Esophagus muscularis mucosa (tissue), 4 donors: ENCODE results near the gene FAM131A. TPM values are rescaled to one million over a fixed set of nuclear protein-coding genes. Genes with fewer than 3 reads are reported as not detected.

Experiments used
- DNase-seq: peaks from one replicate; pipeline ENCODE4 v3.0.0-alpha.2; 2017; ENCODE audit errors: extremely low spot score
- H3K27ac ChIP-seq, 4 donors: fragments of 200-600 bp; sonication (generic); replicated peaks in 1 of 4; 1 replicate in 3 of 4; 2 replicates in 1 of 4; pipeline ENCODE4 v1.5.1; 2016 to 2019; ENCODE audit warnings: mild to moderate bottlenecking in 1 of 4
- H3K27me3 ChIP-seq, 4 donors: fragments of 200-600 bp; sonication (generic); one replicate each; pipeline versions ENCODE4 v1.5.1 to v1.6.0; 2016 to 2019
- H3K36me3 ChIP-seq, 4 donors: fragments of 200-600 bp; sonication (generic); one replicate each; pipeline ENCODE4 v1.5.1; 2016 to 2019
- H3K4me1 ChIP-seq, 4 donors: fragments of 200-600 bp; sonication (generic); one replicate each; pipeline ENCODE4 v1.5.1; 2016 to 2019
- H3K4me3 ChIP-seq, 4 donors: fragments of 200-600 bp; sonication (generic); 1 replicate in 2 of 4; 2 replicates in 2 of 4; pipeline ENCODE4 v1.5.1; 2016 to 2019; ENCODE audit warnings: mild to moderate bottlenecking in 4 of 4, moderate library complexity in 1 of 4
- H3K9me3 ChIP-seq, 4 donors: fragments of 200-600 bp; sonication (generic); 1 replicate in 3 of 4; 2 replicates in 1 of 4; pipeline ENCODE4 v1.5.1; 2016 to 2019
- CTCF ChIP-seq, 3 experiments: fragments of 200-600 bp in 2 of 3; fragments of 450-650 bp in 1 of 3; sonication (generic) in 2 of 3; IDR thresholded peaks; one replicate each; pipeline ENCODE4 v1.5.1; 2017 to 2019; ENCODE audit warnings: antibody characterized with exemption in 3 of 3, mild to moderate bottlenecking in 2 of 3, moderate library complexity in 1 of 3
- EP300 ChIP-seq: sonication (generic); formaldehyde crosslinking; IDR thresholded peaks from one replicate; pipeline ENCODE4 v1.6.1; 2017; ENCODE audit warnings: antibody characterized with exemption
- POLR2A ChIP-seq: fragments of 450-650 bp; IDR thresholded peaks from one replicate; pipeline ENCODE4 v1.6.1; 2017; ENCODE audit warnings: antibody characterized with exemption, moderate library complexity, mild to moderate bottlenecking, low read depth
- POLR2AphosphoS5 ChIP-seq, 2 donors: sonication (generic); formaldehyde crosslinking; IDR thresholded peaks; one replicate each; pipeline ENCODE4 v1.6.1; 2017; ENCODE audit warnings: antibody characterized with exemption in 2 of 2
- WGBS: methylation state at CpG from one replicate; pipeline ENCODE4 v1.1.5; 2018; 5-methylcytosine and 5-hydroxymethylcytosine counted together
- intact Hi-C: fragments of 100-400 bp; cut with DNase I; formaldehyde crosslinking; loops from one replicate; pipeline ENCODE4 v1.15.1; 2023
- total RNA-seq, 4 donors: library from RNA; depleted of rRNA; stranded (reverse); fragments of >200 nt; gene quantifications; one replicate each; pipeline versions ENCODE4 v1.1.0 to v1.2.1, GENCODE V29; 2016

The FAM131A gene
- total RNA-seq, 4 donors from 2014 or later, result 40.3 to 71.0 (median 59.9) TPM

- Histone ChIP-seq H3K27me3 (no peaks in the 10 kb centered on the region), H3K36me3 (peaks cover 0 to 42% (median 12%) of the 10 kb centered on the region in 4 donors), H3K4me1 (peaks cover 0 to 26% (median 10%) of the 10 kb centered on the region in 4 donors), H3K9me3 (no peaks in the 10 kb centered on the region), H3K27ac (no peak overlapping the region), H3K4me3 (no peak overlapping the region)
- no peak for DNase-seq
- TF ChIP-seq CTCF (IDR thresholded peaks at IDR 0.05) (no peak), POLR2AphosphoS5 (IDR thresholded peaks at IDR 0.05) (no peak), EP300 (no peak), POLR2A (no peak)
- WGBS, result 84% methylated on average over 10 of the region's 15 CpGs
- intact Hi-C loops, result no loop called here
Measured at GRCh38 chr3:184352149-184352785, 14.9 kb downstream of the FAM131A start.

GRCh38 chr3:184352897-184353545 lies 15.6 kb downstream of the FAM131A start:
- 67% methylated on average over 3 of the region's 11 CpGs for WGBS
- no peaks in the 10 kb centered on the region for H3K27me3 ChIP-seq
- TF ChIP-seq CTCF (IDR thresholded peaks at IDR 0.05) (no peak), EP300 (no peak), POLR2A (no peak), POLR2AphosphoS5 (IDR thresholded peaks at IDR 0.05) (no peak)
- DNase-seq, result no peak
- no peaks in the 10 kb centered on the region for H3K9me3 ChIP-seq
- no peak overlapping the region for H3K4me3 ChIP-seq
- intact Hi-C loops, result no loop called here
- peaks cover 0 to 47% (median 16%) of the 10 kb centered on the region in 4 donors for H3K36me3 ChIP-seq
- no peak overlapping the region for H3K27ac ChIP-seq
- H3K4me1 ChIP-seq, result peaks cover 0 to 26% (median 8%) of the 10 kb centered on the region in 4 donors

- H3K4me1 ChIP-seq, result peaks cover 0 to 26% (median 8%) of the 10 kb centered on the region in 4 donors
- no peak for DNase-seq
- 89% methylated on average over 7 of the region's 11 CpGs for WGBS
Measured at GRCh38 chr3:184353546-184353941, 16.1 kb downstream of the FAM131A start.

GRCh38 chr3:184354121-184354728 lies 16.8 kb downstream of the FAM131A start:
- intact Hi-C loops, result no loop called here
- no peak overlapping the region for H3K27ac ChIP-seq

More at GRCh38 chr3:184353546-184353941, 16.1 kb downstream of the FAM131A start:
- Histone ChIP-seq H3K27ac (no peak overlapping the region), H3K9me3 (no peaks in the 10 kb centered on the region), H3K36me3 (peaks cover 0 to 52% (median 17%) of the 10 kb centered on the region in 4 donors), H3K4me3 (no peak overlapping the region), H3K27me3 (no peaks in the 10 kb centered on the region)
- intact Hi-C loops, result no loop called here
- TF ChIP-seq POLR2A (no peak), EP300 (no peak), CTCF (IDR thresholded peaks at IDR 0.05) (no peak), POLR2AphosphoS5 (IDR thresholded peaks at IDR 0.05) (no peak)

More at GRCh38 chr3:184354121-184354728, 16.8 kb downstream of the FAM131A start:
- H3K4me1 ChIP-seq, result peaks cover 0 to 31% (median 11%) of the 10 kb centered on the region in 4 donors
- TF ChIP-seq CTCF (IDR thresholded peaks at IDR 0.05) (peak; percentile 51 to 77 (median 54)), EP300 (no peak)
- H3K27me3 ChIP-seq, result no peaks in the 10 kb centered on the region
- H3K9me3 ChIP-seq, result no peaks in the 10 kb centered on the region
- H3K4me3 ChIP-seq, result no peak overlapping the region
- no peak for DNase-seq
- WGBS, result 54% methylated on average over 16 of the region's 18 CpGs
- H3K36me3 ChIP-seq, result peaks cover 0 to 52% (median 17%) of the 10 kb centered on the region in 4 donors
